ENCODE measurements around the gene THEMIS. TPM values are rescaled to one million over a fixed set of nuclear protein-coding genes. Genes with fewer than 3 reads are reported as not detected.

THEMIS gene
- total and polyA plus RNA-seq, 2 experiments from 2014 or later, result not detected

- Mint-ChIP-seq H3K4me3 (no peak overlapping the region), H3K27me3 (ENCODE audit: insufficient read depth, low read depth, poor library complexity) (no peaks in the 10 kb centered on the region), H3K9me3 (peaks cover 27% of the 10 kb centered on the region), H3K36me3 (ENCODE audit: low read depth) (peaks cover 19% of the 10 kb centered on the region), H3K4me1 (peaks cover 3% of the 10 kb centered on the region; the same call in 2 of the 3 replicates), H3K27ac (no peak overlapping the region)
- Histone ChIP-seq H3K79me2 (replicated peaks; ENCODE audit: insufficient read depth) (no peaks in the 10 kb centered on the region), H3K27me3 (ENCODE audit: insufficient read depth) (no peaks in the 10 kb centered on the region), H3K36me3 (ENCODE audit: insufficient read depth) (peaks cover 6% of the 10 kb centered on the region; the same call in 1 of the 2 replicates), H3K27ac (ENCODE audit: low read depth) (no peak overlapping the region), H3K4me2 (no peak overlapping the region), H3F3A (replicated peaks; ENCODE audit: low read depth) (no peaks in the 10 kb centered on the region), H3K9me2 (ENCODE audit: insufficient read depth) (peaks cover 18% of the 10 kb centered on the region), H2AFZ (no peak overlapping the region), H4K20me1 (replicated peaks; ENCODE audit: insufficient read depth) (no peaks in the 10 kb centered on the region), H3K4me3 (no peak overlapping the region), H3K4me1 (ENCODE audit: insufficient read depth) (no peaks in the 10 kb centered on the region; the same call in 1 of the 2 replicates)
- ATAC-seq, result no peak
- no peak for DNase-seq (ENCODE audit: low spot score)
- TF ChIP-seq ETS1 (IDR thresholded peaks at IDR 0.05) (no peak), STAT1 (IDR thresholded peaks at IDR 0.05; ENCODE audit: unreplicated experiment) (no peak), ZNF462 (CRISPR knock-in tag; IDR thresholded peaks at IDR 0.05) (no peak), REST (IDR thresholded peaks at IDR 0.05; ENCODE audit: unreplicated experiment) (no peak), JUNB (IDR thresholded peaks at IDR 0.05; ENCODE audit: unreplicated experiment) (no peak), NANOG (IDR thresholded peaks at IDR 0.05; ENCODE audit: borderline replicate concordance) (no peak), CREB1 (CRISPR knock-in tag; IDR thresholded peaks at IDR 0.05; ENCODE audit: low read depth) (no peak), POLR2AphosphoS5 (IDR thresholded peaks at IDR 0.05; ENCODE audit: low read depth) (no peak), EZH2 (IDR thresholded peaks at IDR 0.05; ENCODE audit: low read depth, unreplicated experiment) (no peak), ZNF114 (CRISPR knock-in tag; IDR thresholded peaks at IDR 0.05) (no peak), EZH2phosphoT487 (IDR thresholded peaks at IDR 0.05; ENCODE audit: unreplicated experiment) (no peak), ZNF331 (CRISPR knock-in tag; IDR thresholded peaks at IDR 0.05; ENCODE audit: low read depth) (no peak), CTCF (conservative IDR thresholded peaks at IDR 0.05; ENCODE audit: low read depth in 2 of 2) (no peak)
Observed at GRCh38 chr6:127923135-127923534, 22.3 kb upstream of the THEMIS start.
